Activated T-helper 17 cell treated with anti-CD3 and anti-CD28 coated beads, Interleukin-2, amount 50 U/mL, for 72 hours (primary cell): Measurements from ENCODE around the gene CPEB2. TPM values are rescaled to one million over a fixed set of nuclear protein-coding genes. Genes with fewer than 3 reads are reported as not detected.

ENCODE experiments used
- ATAC-seq: fragments of 150-1000 bp; cut with Tn5 transposase; replicated peaks from 2 replicates; pipeline ENCODE4 v1.10.0; 2021; ENCODE audit warnings: mild to moderate bottlenecking, moderate library complexity
- H3K27ac Mint-ChIP-seq: one replicate; pipeline ENCODE4 v1.8.0; 2022; ENCODE audit warnings: mixed read lengths
- H3K27me3 Mint-ChIP-seq: one replicate; pipeline ENCODE4 v1.8.0; 2022; ENCODE audit warnings: mixed read lengths
- H3K36me3 Mint-ChIP-seq: one replicate; pipeline ENCODE4 v1.8.0; 2022; ENCODE audit warnings: low read depth, mild to moderate bottlenecking, mixed read lengths
- H3K4me1 Mint-ChIP-seq: one replicate; pipeline ENCODE4 v1.8.0; 2022; ENCODE audit warnings: mixed read lengths
- H3K4me3 Mint-ChIP-seq: one replicate; pipeline ENCODE4 v1.8.0; 2022; ENCODE audit warnings: mild to moderate bottlenecking, mixed read lengths
- H3K9me3 Mint-ChIP-seq: one replicate; pipeline ENCODE4 v1.8.0; 2022; ENCODE audit warnings: mixed read lengths
- total RNA-seq, 2 donors: library from RNA; stranded (reverse); gene quantifications; one replicate each; pipeline ENCODE4 v1.2.3, GENCODE V29; 2022

CPEB2 gene
- total RNA-seq, 2 donors from 2014 or later, result 8.1 to 10.5 TPM

DNA sequence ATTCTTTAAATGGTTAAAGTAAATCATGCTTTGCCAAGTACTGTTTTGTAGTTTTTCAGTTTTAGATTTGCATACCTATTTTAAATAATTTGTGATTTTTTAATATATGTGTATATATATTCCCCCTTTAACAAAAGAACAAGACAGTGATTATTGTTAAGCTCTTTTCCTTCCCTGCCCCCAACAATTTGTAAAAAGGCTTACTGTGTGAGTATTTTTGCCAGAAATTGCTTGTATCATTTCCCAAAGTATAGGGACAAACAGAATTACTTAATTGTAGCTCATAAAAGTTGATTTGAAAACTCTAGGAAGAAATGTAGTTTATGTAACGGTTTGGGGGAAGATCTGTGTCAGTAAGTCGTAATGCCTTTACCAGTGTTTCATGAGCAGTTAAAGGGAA, 19.0 kb downstream of the CPEB2 start:
- Mint-ChIP-seq H3K4me1 (peaks cover 14% of the 10 kb centered on the region), H3K4me3 (no peak overlapping the region), H3K9me3 (no peaks in the 10 kb centered on the region), H3K36me3 (peaks cover 61% of the 10 kb centered on the region), H3K27me3 (no peaks in the 10 kb centered on the region), H3K27ac (no peak overlapping the region)
- ATAC-seq, result no peak

GRCh38 chr4:15021946-15022345, 19.7 kb downstream of the CPEB2 start:
- no peak overlapping the region for H3K27ac Mint-ChIP-seq
- no peaks in the 10 kb centered on the region for H3K27me3 Mint-ChIP-seq
- peaks cover 14% of the 10 kb centered on the region for H3K4me1 Mint-ChIP-seq
- peaks cover 55% of the 10 kb centered on the region for H3K36me3 Mint-ChIP-seq
- ATAC-seq, result no peak
- H3K4me3 Mint-ChIP-seq, result no peak overlapping the region
- H3K9me3 Mint-ChIP-seq, result no peaks in the 10 kb centered on the region

DNA sequence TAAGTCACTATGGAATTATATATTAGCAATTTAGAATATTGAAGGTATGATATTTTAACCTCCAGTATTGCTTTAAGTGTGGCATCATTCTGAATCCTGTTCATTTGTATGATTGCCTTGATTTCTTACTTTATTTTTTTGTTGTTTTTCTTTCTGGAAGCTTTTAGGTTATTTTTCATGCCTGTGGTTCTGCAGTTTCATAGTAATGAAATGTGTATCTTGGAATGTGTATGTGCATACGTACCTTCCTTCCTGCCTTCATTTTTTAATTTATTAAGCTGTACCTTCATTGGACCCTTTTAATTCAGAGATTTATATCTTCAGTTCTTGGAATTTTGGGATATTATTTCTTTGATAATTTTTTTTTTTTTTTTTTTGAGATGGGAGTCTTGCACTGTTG, 22.1 kb downstream of the CPEB2 start:
- Mint-ChIP-seq H3K27ac (no peak overlapping the region), H3K36me3 (peaks cover 49% of the 10 kb centered on the region), H3K4me3 (no peak overlapping the region), H3K4me1 (peaks cover 15% of the 10 kb centered on the region), H3K9me3 (no peaks in the 10 kb centered on the region), H3K27me3 (no peaks in the 10 kb centered on the region)
- no peak for ATAC-seq

- no peaks in the 10 kb centered on the region for H3K27me3 Mint-ChIP-seq
- H3K36me3 Mint-ChIP-seq, result peaks cover 37% of the 10 kb centered on the region
- no peaks in the 10 kb centered on the region for H3K9me3 Mint-ChIP-seq
- peaks cover 12% of the 10 kb centered on the region for H3K4me1 Mint-ChIP-seq
- H3K4me3 Mint-ChIP-seq, result no peak overlapping the region
- no peak overlapping the region for H3K27ac Mint-ChIP-seq
- no peak for ATAC-seq
Observed at GRCh38 chr4:15025693-15026092, 23.4 kb downstream of the CPEB2 start.

DNA sequence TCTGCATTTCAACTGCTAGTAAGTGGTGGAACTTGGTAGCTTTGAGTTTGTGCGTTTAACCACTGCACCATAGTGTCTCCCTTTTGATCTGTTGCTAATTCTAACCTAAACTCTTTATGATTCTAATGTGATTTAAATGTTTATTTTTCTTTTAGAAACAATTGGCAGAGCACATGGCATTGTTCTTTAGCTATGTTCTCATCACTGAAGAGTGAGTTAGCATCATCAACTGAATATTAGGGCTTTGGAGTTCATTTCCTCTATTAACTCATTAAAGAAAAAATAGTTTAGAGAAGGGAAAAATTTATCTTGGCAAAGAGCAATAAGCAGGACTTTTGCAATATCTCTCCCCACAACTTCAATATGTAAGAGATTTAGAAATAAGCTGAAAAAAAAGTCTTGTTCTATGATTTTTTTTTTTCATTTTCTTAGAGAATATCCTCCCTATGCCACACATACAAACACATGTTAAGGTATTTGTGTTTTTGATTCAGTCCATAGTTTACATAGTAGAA, 25.7 kb downstream of the CPEB2 start:
- Mint-ChIP-seq H3K4me1 (peaks cover 5% of the 10 kb centered on the region), H3K27me3 (no peaks in the 10 kb centered on the region), H3K9me3 (no peaks in the 10 kb centered on the region), H3K36me3 (peaks cover 37% of the 10 kb centered on the region), H3K4me3 (no peak overlapping the region), H3K27ac (no peak overlapping the region)
- no peak for ATAC-seq

DNA sequence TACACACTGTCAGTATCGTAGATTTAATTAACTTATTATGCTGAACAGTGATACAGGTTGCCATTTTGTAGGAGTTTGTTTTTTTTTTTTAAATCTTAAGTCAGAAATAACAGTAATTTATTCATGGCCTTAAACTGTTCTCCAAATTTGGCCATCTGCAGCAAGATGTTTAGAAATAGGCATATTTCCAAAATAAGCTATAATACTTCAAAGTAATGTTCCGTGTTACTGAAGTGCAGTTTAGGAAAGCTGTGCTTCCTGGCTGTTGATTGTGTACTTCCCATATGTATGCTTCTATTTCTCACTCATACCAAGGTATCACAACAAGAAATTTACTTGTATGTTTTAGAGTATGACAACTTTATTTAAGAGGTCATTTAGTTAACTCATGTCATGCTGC, 28.9 kb downstream of the CPEB2 start:
- Mint-ChIP-seq H3K4me1 (peaks cover 22% of the 10 kb centered on the region), H3K27me3 (no peaks in the 10 kb centered on the region), H3K36me3 (peaks cover 44% of the 10 kb centered on the region), H3K4me3 (no peak overlapping the region), H3K9me3 (no peaks in the 10 kb centered on the region), H3K27ac (no peak overlapping the region)
- no peak for ATAC-seq

DNA sequence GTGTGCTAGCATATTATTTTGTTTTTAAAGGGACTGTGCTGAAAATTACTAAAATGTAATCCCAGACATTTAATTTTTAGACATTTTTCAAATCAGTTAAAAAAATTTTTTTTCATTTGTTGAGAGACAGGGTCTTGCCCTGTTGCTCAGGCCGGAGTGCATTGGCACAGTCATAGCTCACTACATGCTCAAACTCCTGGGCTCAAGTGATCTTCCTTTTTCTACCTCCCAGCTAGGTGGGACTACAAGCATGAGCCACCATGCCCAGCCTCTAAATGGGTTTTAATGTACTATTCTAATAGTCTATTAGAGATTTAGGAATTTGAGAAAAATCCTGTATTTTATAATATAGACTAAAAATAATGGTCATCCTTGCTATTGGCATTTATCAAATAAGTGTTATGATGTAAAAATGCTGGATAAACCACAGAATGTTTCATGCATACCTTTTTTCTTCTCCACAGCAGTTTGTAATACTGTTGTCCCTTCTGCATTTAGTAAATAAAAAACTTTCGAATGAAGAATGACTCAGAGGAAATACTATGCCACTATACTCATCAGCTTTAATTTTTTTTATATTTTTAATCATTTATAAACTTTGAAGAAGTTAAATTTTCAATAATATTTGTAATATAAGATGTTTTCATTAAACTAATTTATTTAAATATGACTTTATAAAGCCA, 29.9 kb downstream of the CPEB2 start:
- Mint-ChIP-seq H3K36me3 (peaks cover 48% of the 10 kb centered on the region), H3K27ac (no peak overlapping the region), H3K9me3 (no peaks in the 10 kb centered on the region), H3K27me3 (no peaks in the 10 kb centered on the region), H3K4me3 (no peak overlapping the region), H3K4me1 (peaks cover 22% of the 10 kb centered on the region)
- no peak for ATAC-seq

GRCh38 chr4:15034071-15034764, 31.9 kb downstream of the CPEB2 start:
- H3K27me3 Mint-ChIP-seq, result no peaks in the 10 kb centered on the region
- peaks cover 16% of the 10 kb centered on the region for H3K4me1 Mint-ChIP-seq
- peaks cover 40% of the 10 kb centered on the region for H3K36me3 Mint-ChIP-seq
- H3K27ac Mint-ChIP-seq, result peak overlapping the region; percentile 42
- no peaks in the 10 kb centered on the region for H3K9me3 Mint-ChIP-seq
- peak overlapping the region; percentile 24 for H3K4me3 Mint-ChIP-seq
- ATAC-seq, result peak; percentile 37

- peak; percentile 99 for ATAC-seq
- Mint-ChIP-seq H3K9me3 (no peaks in the 10 kb centered on the region), H3K4me1 (peaks cover 16% of the 10 kb centered on the region)
Observed at GRCh38 chr4:15035159-15035558, 32.9 kb downstream of the CPEB2 start.

DNA sequence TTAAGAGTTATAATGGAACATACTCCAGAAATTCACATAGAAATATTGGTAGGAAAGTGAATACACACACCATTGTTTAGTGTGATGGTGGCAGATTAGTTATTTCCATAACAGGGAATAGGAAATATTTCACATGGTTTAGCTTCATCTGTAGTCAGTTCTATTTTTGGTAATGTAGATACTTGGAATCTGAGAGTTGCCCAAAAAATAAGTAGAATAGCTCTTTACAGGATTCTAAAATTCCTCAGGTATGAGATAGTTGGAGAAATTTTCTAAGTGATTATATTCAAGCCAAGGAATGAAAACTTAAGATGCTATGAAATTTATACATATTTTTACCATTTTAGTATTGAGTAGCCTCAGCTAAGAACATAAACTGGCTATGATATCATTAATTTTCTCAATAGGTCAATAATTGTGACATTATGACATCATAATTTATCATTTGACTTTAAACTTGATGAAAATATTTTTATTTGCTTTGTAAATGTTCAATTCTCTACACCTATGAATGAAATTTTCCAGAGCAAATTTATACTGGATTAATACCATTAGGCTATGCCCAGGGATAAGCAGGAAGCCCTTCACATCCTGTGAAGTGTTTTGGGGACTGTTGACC, 35.8 kb downstream of the CPEB2 start:
- no peaks in the 10 kb centered on the region for H3K27me3 Mint-ChIP-seq
- peaks cover 21% of the 10 kb centered on the region for H3K4me1 Mint-ChIP-seq
- no peak overlapping the region for H3K27ac Mint-ChIP-seq
- no peak for ATAC-seq
- H3K9me3 Mint-ChIP-seq, result no peaks in the 10 kb centered on the region
- H3K36me3 Mint-ChIP-seq, result peaks cover 65% of the 10 kb centered on the region
- H3K4me3 Mint-ChIP-seq, result no peak overlapping the region

More at GRCh38 chr4:15035159-15035558, 32.9 kb downstream of the CPEB2 start:
- Mint-ChIP-seq H3K27ac (peak overlapping the region; percentile 42), H3K36me3 (peaks cover 42% of the 10 kb centered on the region), H3K27me3 (no peaks in the 10 kb centered on the region), H3K4me3 (peak overlapping the region; percentile 24)

GRCh38 chr4:15040916-15041463, 38.7 kb downstream of the CPEB2 start:
- Mint-ChIP-seq H3K36me3 (peaks cover 40% of the 10 kb centered on the region), H3K9me3 (no peaks in the 10 kb centered on the region), H3K4me1 (peaks cover 4% of the 10 kb centered on the region), H3K27ac (no peak overlapping the region), H3K4me3 (no peak overlapping the region), H3K27me3 (no peaks in the 10 kb centered on the region)
- ATAC-seq, result no peak

DNA sequence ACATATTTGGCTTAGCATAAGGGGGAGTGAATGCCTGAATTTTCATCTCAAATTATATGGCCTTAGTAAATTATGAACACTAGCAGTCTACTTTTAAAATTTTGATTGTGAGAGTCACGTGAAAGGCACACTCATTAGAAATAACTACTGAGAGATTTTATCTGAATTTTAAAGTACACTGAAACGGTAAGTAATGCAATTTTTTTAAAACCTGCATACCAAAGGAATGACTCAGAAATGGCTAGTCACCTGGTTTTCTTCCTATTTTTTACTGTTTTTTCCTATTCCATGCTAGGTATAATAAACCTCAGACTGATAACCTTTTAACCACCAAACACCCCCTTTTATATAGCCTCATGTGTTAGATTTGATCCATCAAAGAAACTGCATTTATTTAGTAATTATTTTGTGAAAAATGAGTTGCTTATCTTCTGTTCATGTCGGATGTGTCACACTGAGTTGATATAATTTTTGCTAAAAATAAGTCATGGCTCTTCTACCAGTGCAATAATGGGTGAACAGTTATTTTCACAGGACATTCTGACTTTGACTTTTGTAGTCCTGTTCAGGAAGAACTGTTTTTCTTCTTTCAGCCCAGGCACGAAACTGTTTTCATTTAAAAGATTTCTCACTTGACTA, 40.4 kb downstream of the CPEB2 start:
- H3K27ac Mint-ChIP-seq, result no peak overlapping the region
- H3K9me3 Mint-ChIP-seq, result no peaks in the 10 kb centered on the region
- no peaks in the 10 kb centered on the region for H3K27me3 Mint-ChIP-seq
- no peak for ATAC-seq
- H3K36me3 Mint-ChIP-seq, result peaks cover 35% of the 10 kb centered on the region
- peaks cover 4% of the 10 kb centered on the region for H3K4me1 Mint-ChIP-seq
- no peak overlapping the region for H3K4me3 Mint-ChIP-seq

GRCh38 chr4:15043226-15043625, 40.9 kb downstream of the CPEB2 start:
- Mint-ChIP-seq H3K4me1 (peaks cover 4% of the 10 kb centered on the region), H3K36me3 (peaks cover 35% of the 10 kb centered on the region), H3K9me3 (no peaks in the 10 kb centered on the region)

DNA sequence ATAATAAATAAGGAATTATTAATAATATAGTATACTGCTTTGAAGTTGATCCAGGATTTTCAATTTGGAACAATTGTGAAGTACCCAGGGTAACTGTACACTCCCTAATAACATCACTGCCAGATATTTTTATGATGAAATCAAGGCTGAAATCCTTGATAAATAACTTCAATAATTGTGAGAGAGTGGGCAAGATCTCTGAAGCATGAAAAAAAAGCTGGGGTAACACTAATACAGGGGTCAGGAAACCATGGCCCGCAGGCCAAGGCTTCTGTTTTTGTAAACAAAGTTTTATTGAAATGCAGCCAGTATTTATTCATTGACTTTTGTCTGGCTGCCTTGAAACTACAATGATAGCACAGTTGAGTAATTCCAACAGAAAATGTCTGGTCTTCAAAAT, 41.6 kb downstream of the CPEB2 start:
- no peak overlapping the region for H3K27ac Mint-ChIP-seq
- no peak for ATAC-seq
- peaks cover 4% of the 10 kb centered on the region for H3K4me1 Mint-ChIP-seq
- no peak overlapping the region for H3K4me3 Mint-ChIP-seq
- no peaks in the 10 kb centered on the region for H3K27me3 Mint-ChIP-seq
- H3K36me3 Mint-ChIP-seq, result peaks cover 28% of the 10 kb centered on the region
- H3K9me3 Mint-ChIP-seq, result no peaks in the 10 kb centered on the region

More at GRCh38 chr4:15043226-15043625, 40.9 kb downstream of the CPEB2 start:
- no peak for ATAC-seq
- Mint-ChIP-seq H3K4me3 (no peak overlapping the region), H3K27ac (no peak overlapping the region), H3K27me3 (no peaks in the 10 kb centered on the region)
